Islet precursor cell (in vitro differentiated cells): ENCODE data around the gene PRKAR1A.
"Not testable (repeated sequence)": the region's sequence is repeated elsewhere in the genome, so short reads cannot be mapped to it uniquely, and the experiment has no call there.

ENCODE experiments used
- DNase-seq: peaks from one replicate; pipeline ENCODE4 v3.0.0-alpha.2; 2018

Gene PRKAR1A

GRCh38 chr17:68512247-68512959 is at the start of gene PRKAR1A:
PRKAR1A (plus strand) TSS chr17:68512430; CDS start chr17:68515400, 2,970 bp downstream.
- DNase-seq = peak; percentile 98

DNA sequence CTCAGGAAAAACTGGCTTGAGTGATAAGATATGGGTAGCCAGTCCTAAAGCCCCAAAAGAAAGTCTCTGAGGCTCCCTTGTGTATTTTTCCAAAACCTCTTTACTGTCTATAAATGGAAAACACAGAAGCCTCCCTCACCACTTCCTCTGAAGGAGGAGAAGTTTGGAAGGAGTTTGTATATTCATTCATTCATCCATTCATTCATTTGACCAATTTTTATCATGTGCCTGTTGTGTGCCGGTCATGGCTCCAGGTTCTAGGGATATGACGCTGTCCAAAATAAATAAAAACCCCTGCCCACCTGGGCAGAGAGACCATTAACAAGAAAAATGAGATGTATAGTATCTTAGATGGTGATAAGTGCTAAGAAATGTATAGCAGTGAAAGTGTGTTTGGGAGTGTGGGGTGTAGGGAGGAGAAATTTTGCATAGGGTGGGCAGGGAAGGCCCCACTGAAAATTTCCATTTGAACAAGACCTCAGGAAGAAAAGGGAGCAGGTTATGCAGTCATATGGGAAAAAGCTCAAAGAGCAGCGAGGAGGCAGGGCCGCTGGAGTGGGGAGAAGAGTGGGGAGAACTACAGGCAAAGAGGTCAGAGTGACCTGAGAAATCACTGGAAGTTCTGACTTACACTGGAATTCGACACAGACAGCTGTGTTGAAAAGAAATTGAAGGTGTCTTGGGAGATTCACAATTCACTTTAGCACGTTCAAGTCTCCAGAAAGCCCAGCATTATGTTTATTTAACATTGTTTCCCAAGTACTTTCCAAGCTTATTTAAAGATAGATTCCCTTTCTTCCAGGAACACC is 48.8 kb upstream of the PRKAR1A start:
- no peak for DNase-seq

DNA sequence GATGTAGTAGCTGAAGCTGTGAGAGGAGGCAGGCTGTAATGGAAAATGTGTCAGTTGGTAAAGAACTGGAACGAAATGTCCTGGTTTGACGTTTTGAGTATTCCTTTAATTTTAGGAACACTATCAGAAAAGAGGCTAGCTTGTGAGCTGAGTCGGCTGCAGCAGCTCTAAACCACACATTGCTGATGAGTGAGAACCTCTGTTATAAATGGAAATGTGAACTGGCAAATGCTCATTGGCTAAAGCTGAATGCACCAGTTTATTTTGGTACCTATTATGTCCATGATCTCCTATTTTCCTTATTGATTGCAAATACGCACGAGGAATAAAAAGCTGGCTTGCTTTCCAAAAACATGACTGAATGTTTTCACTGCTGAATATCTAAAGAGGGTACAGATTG is 43.9 kb upstream of the PRKAR1A start:
- DNase-seq = no peak

GRCh38 chr17:68468788-68469187 is 43.4 kb upstream of the PRKAR1A start:
- peak; percentile 89 for DNase-seq

- DNase-seq = no peak
Measured at GRCh38 chr17:68470961-68471360, 41.3 kb upstream of the PRKAR1A start.

GRCh38 chr17:68480885-68481284 is 31.3 kb upstream of the PRKAR1A start:
- no peak for DNase-seq

GRCh38 chr17:68482576-68483041 is 29.6 kb upstream of the PRKAR1A start:
- DNase-seq = no peak

DNA sequence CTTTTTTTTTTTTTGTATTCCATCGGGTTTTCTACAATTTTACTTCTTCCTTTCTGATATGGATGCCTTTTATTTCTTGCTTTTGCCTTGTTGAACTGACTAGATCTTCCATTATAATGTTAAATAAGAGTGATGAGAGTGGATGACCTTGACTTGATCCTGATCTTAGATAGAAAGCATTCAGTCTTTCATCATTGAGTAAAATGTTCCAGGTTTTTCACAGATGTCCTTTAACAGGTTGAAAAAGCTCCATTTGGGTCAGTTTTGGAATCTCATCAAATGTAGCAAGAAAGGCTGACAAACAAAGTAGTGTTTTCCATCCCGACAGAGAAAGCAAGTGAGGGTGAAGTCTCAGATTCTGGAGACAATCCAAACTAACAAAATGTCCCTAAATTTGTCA is 27.8 kb upstream of the PRKAR1A start:
- no peak for DNase-seq

DNA sequence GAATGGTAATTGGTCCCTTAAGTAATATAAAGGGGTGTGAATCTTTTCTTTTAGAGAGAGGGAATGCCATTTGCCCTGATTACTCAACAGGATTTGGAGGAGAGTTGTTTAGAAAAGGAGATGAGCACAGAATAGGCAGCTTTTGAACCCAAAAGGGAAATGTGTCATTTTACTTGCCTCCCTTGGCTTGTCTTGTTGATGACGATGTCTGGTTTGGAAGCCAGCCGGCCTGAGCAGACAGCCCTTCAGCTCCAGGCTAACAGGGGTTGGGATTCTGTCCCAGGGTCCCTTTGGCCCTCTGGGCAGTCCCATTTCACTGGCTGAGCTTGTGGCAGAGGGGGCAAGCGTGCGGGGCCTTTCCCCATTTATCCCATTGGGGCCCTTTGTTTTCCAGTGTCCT is 22.3 kb upstream of the PRKAR1A start:
- no peak for DNase-seq

DNA sequence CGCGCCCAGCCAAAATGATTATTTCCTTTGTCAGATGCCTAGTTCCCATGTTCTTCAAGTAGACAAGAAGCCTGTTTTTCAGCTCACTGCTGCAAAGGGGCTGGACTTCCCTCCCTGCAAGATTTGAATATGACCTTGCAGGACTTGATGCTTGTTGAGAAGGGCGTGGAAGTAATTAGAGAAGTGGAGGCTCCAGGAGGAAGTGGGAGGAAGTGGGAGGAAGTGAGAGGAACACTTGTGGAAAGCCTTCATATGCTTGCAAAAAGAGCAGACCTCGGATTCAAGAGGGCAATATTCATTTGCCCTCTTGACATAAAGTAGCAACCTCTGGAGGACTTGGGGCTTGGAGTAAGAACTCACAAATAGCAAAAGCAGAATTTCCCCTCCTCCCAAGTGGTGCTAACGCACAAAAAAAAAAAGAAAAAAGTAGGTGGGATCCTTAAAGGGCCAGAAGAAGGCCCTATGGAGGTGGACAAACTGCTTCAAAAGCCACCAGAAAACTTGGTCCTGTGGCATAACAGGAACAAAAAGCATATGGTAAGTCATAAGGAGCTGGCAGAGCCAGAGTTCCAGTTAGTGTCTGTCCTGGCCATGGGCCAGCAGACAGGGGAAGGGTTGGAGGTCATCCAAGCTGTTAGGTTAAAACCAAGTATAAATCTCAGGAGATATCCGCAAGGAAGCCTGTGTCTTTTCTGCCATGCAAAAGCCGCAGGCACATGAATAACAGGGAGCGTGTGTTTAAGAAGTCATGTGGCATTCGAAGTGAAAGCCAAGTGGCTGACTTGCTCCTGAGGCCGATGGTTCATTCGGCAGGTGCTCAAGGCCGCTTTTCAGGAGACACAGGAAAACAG is 20.6 kb upstream of the PRKAR1A start:
- DNase-seq = no peak

- DNase-seq = not testable (repeated sequence)
Measured at GRCh38 chr17:68492394-68493054, 19.7 kb upstream of the PRKAR1A start.

DNA sequence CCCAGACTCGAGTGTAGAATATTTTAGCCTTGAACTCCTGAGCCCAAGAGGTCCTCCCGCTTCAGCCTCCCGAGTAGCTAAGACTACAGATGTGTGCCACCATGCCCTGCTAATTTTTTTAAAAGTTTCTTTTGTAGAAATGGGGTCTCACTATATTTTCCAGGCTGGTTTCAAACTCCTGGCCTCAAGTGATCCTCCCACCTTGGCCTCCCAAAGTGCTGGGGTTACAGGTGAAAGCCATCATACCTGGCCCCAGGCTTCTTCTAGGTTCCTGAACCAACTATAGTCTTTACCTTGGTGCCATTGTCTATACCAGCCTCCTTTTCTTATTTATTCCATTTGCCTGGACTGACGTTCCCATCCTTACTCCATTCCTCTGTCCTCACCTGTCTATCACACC is 17.1 kb upstream of the PRKAR1A start:
- no peak for DNase-seq

GRCh38 chr17:68497885-68498319 is 14.3 kb upstream of the PRKAR1A start:
- no peak for DNase-seq

DNA sequence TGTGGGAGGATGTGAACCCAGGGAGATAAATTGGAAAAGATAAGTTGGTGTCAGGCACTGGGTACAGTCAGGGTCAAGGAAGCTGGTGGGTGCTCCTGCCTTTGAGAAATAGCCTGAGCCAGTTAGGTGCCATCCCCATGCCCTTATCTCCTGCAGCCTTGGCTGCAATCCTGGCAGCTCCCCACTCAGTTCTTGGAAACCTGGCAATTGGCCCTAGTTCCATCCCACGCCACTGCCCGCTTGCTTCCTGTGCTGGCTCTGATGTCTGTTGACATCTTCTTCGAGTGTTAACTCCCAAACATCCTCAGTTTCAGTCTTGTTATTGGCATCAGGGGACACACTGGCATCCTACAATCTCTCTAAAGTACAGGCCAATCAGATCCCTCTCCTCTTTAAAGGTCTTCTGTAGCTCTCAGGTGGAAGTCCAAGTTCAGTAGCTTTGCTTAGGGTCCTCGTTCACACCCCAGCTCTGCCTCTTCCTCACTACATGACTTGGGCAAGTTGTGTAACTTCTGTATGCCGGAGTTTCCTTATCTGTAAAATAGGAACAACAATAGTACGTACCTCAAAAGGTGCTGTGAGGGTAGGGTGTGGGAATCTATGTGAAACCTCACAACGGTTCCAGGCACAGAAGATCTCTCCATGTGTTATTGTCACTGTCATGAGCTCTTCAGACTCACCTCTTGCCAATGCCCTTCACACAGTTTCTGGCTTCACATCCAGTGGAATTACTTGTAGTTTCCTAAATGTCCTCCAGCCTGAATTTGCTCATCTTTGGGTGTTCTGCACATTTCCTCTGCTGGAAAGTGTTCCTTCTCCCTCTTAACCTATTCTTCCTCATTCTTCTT is 13.5 kb upstream of the PRKAR1A start:
- DNase-seq = no peak

DNA sequence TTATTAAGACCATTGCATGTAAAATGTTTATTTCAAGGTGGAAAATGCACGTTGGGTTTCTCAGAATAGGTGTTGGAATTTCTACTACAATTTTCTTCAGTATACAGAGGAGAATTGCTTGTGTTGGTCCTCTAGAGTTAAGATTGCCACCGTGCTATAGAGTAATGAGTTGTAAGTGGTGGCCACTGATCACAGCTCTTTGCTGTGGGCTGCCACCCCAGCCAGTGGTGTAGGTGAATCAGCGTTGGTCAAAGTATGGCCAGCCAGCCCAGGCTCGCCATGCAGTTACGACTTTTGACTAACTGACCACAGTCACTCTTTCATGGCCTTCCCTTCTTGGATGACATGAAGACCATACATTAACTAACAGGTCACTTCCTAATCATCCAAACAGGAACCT is 12.6 kb upstream of the PRKAR1A start:
- no peak for DNase-seq

- no peak for DNase-seq
Measured at GRCh38 chr17:68501074-68501473, 11.2 kb upstream of the PRKAR1A start.

DNA sequence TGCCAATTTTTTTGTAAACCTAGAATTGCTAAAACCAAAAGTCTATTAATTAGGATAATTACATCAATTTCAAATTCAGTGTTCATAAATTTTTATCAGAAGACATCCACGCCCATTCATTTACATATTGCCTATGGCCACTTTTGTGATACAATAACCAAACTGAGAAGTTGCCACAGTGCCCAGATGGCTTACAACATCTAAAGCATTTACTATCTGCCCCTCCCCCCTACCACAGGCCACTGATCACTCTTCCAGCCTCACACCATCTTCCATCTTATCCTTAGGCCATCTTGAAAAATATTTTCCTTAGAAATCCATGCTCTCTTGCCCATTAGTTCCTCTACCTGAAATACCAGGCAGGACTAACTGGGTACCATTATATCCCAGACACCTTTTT is 6.3 kb upstream of the PRKAR1A start:
- no peak for DNase-seq

DNA sequence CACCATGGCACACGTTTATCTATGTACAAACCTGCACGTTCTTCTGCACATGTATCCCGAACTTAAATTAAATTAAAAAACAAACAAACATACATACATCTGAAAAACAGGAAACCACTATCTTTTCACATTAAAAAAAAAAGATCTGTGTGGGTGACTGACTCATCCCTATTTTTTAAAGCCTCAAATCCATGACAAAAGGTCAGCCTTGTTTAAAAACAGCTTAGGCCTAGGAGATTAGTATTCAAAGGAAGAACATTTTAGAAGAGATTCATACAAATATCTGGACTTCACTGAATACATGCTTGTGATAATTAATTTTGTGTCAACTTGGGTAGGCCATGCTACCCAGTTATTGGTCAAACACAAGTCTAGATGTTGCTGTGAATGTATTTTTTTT is 4.7 kb upstream of the PRKAR1A start:
- no peak for DNase-seq

DNA sequence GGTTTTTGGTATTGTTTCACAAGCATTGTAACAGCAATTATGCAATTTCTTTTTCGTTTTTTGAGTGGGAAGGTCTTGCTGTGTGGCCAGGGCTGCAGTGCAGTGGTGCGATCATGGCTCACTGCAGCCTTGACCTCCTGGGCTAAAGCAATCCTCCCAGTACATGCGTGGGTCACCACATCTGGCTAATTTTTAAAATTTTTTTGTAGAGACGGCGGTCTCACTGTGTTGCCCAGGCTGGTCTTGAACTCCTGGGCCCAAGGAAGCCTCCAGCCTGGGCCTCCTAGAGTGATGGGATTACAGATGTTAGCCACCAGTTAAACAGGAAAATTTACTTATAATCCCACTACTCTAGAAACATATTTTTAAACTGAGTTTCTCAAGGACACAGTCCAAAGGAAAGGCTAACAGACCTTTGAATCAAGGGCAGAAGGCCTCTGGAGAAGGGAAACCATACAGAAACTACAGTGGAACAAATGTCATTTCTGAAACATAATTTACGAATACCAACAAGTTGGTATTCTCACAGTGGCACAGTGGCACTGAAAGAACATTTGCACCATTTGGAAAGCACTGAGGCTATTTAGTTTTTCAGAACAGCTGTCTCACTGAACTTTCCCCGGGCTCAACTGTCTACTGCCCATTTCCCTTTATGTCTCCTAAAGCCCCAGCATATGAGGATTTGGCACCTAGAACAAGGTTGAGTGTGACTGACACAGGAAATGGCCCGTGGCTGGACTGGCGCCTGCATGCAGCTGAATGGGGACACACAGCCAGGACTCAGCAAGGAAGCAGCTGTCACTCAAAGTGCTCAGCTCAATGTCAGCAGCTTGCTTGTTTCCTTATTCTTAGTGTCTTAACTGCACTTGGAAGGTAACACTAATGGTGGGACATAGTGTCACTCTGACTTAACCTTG is 2.8 kb upstream of the PRKAR1A start:
- DNase-seq = no peak

GRCh38 chr17:68511254-68511670 is 968 bp upstream of the PRKAR1A start:
- no peak for DNase-seq
